Caco-2 (cell line): ENCODE measurements around the gene NCAM2. TPM values are rescaled to one million over a fixed set of nuclear protein-coding genes. Genes with fewer than 3 reads are reported as not detected.
A peak's percentile ranks its signal among the peaks of the same experiment; 100 is the strongest.

Source experiments
- BruUV-seq: library from RNA; stranded (reverse); fragments of 400-500 nt; replicated peaks from 2 replicates; lab custom pipeline; 2021; lab: Mats Ljungman, UMichigan
- CTCF ChIA-PET: fragments of 300-600 bp; sonication (Branson Sonifier 250); formaldehyde crosslinking; loops from one replicate; lab custom pipeline; 2022; ENCODE audit warnings: antibody characterized with exemption; lab: Charles Lee
- POLR2A ChIA-PET: fragments of 300-600 bp; sonication (Branson Sonifier 250); formaldehyde crosslinking; loops from one replicate; lab custom pipeline; 2022; ENCODE audit warnings: antibody characterized with exemption; lab: Charles Lee
- DNase-seq, 2 experiments: peaks; one replicate each; pipeline versions ENCODE4 v3.0.0 to v3.0.0-alpha.2; 2020 to 2022
- H3K27me3 ChIP-seq: replicated peaks from 2 replicates; pipeline ENCODE4 v1.6.0; 2011; ENCODE audit warnings: low read length; ENCODE audit not compliant: control insufficient read depth, insufficient read depth
- H3K36me3 ChIP-seq: 2 replicates; pipeline ENCODE4 v1.5.1; 2011; ENCODE audit warnings: low read length; ENCODE audit not compliant: control insufficient read depth, insufficient read depth
- H3K4me1 ChIP-seq: fragments of 250-450 bp; sonication (Bioruptor Pico); 2 replicates; pipeline ENCODE4 v1.5.1; 2020; ENCODE audit warnings: mild to moderate bottlenecking
- H3K4me3 ChIP-seq: 2 replicates; pipeline ENCODE4 v1.5.1; 2011; ENCODE audit warnings: low read depth, mild to moderate bottlenecking, control low read depth, low read length
- H3K9me3 ChIP-seq: fragments of 250-450 bp; sonication (Bioruptor Pico); 2 replicates; pipeline ENCODE4 v1.5.1; 2020; ENCODE audit warnings: mild to moderate bottlenecking, moderate library complexity
- H3K27ac Mint-ChIP-seq: one replicate; pipeline ENCODE4 v1.8.0; 2022; ENCODE audit warnings: mixed read lengths; ENCODE audit not compliant: unreplicated experiment
- H3K27me3 Mint-ChIP-seq: one replicate; pipeline ENCODE4 v1.8.0; 2022; ENCODE audit warnings: mixed read lengths; ENCODE audit not compliant: insufficient read depth, unreplicated experiment
- H3K36me3 Mint-ChIP-seq: one replicate; pipeline ENCODE4 v1.8.0; 2022; ENCODE audit warnings: mild to moderate bottlenecking, mixed read lengths; ENCODE audit not compliant: insufficient read depth, unreplicated experiment
- H3K4me1 Mint-ChIP-seq: one replicate; pipeline ENCODE4 v1.8.0; 2022; ENCODE audit warnings: low read depth, mixed read lengths; ENCODE audit not compliant: unreplicated experiment
- H3K4me3 Mint-ChIP-seq: one replicate; pipeline ENCODE4 v1.8.0; 2022; ENCODE audit warnings: mild to moderate bottlenecking, moderate library complexity, mixed read lengths; ENCODE audit not compliant: unreplicated experiment
- H3K9me3 Mint-ChIP-seq: one replicate; pipeline ENCODE4 v1.8.0; 2022; ENCODE audit warnings: mixed read lengths; ENCODE audit not compliant: unreplicated experiment
- CTCF ChIP-seq, 2 experiments: fragments of 200-600 bp in 1 of 2; IDR thresholded peaks; 1 replicate in 1 of 2; 2 replicates in 1 of 2; pipeline versions ENCODE4 v1.5.1 to v1.8.0; 2011 to 2022; ENCODE audit warnings: antibody characterized with exemption in 1 of 2, control low read depth in 1 of 2, inconsistent platforms in 1 of 2, low read depth in 1 of 2, low read length in 1 of 2, mild to moderate bottlenecking in 1 of 2, moderate library complexity in 1 of 2; ENCODE audit not compliant: insufficient read depth in 1 of 2, severe bottlenecking in 1 of 2, unreplicated experiment in 1 of 2
- intact Hi-C: fragments of 100-400 bp; cut with micrococcal nuclease; formaldehyde crosslinking; loops from one replicate; pipeline ENCODE4 v1.10.0; 2022; ENCODE audit not compliant: unreplicated experiment
- total RNA-seq: library from RNA; stranded (reverse); gene quantifications from 2 replicates; pipeline ENCODE4 v1.2.3, GENCODE V29; 2022

The NCAM2 gene
- total RNA-seq, 1 experiment from 2014 or later = not detected

- Histone ChIP-seq H3K36me3 (no peaks in the 10 kb centered on the region), H3K27me3 (no peaks in the 10 kb centered on the region), H3K9me3 (no peaks in the 10 kb centered on the region), H3K4me1 (no peaks in the 10 kb centered on the region), H3K4me3 (no peak overlapping the region)
- Mint-ChIP-seq H3K9me3 (no peaks in the 10 kb centered on the region), H3K4me3 (no peak overlapping the region), H3K27ac (no peak overlapping the region), H3K27me3 (peaks cover 3% of the 10 kb centered on the region), H3K4me1 (no peaks in the 10 kb centered on the region), H3K36me3 (no peaks in the 10 kb centered on the region)
- ChIA-PET CTCF (no interaction called here), POLR2A (no interaction called here)
- no peak for DNase-seq
- no peak for TF ChIP-seq CTCF (IDR thresholded peaks at IDR 0.05; ENCODE audit: insufficient read depth in 1 of 2, low read depth in 1 of 2, low read length in 1 of 2, severe bottlenecking in 1 of 2, unreplicated experiment in 1 of 2)
- intact Hi-C loops = no loop called here
- no TSS peak for BruUV-seq
These were observed 99.3 kb downstream of the NCAM2 start for GRCh38 chr21:21097466-21097865.

- Mint-ChIP-seq H3K9me3 (no peaks in the 10 kb centered on the region), H3K4me3 (no peak overlapping the region), H3K27me3 (peaks cover 6% of the 10 kb centered on the region), H3K4me1 (no peaks in the 10 kb centered on the region), H3K27ac (no peak overlapping the region), H3K36me3 (no peaks in the 10 kb centered on the region)
- no peaks in the 10 kb centered on the region for H3K27me3 ChIP-seq
- no peak overlapping the region for H3K4me3 ChIP-seq
- CTCF ChIA-PET = interaction anchor here (1.5 kb wide), 1 partner anchor 101 kb away, joined by 3 read pairs; no protein-coding TSS in a partner anchor
- POLR2A ChIA-PET = no interaction called here
- no peaks in the 10 kb centered on the region for H3K4me1 ChIP-seq
- H3K36me3 ChIP-seq = no peaks in the 10 kb centered on the region
- DNase-seq = peak; percentile 39 to 46
- TF ChIP-seq CTCF (IDR thresholded peaks at IDR 0.05; ENCODE audit: insufficient read depth in 1 of 2, low read depth in 1 of 2, low read length in 1 of 2, severe bottlenecking in 1 of 2, unreplicated experiment in 1 of 2) = peak; percentile 31 to 34
- H3K9me3 ChIP-seq = no peaks in the 10 kb centered on the region
- intact Hi-C loops = loop anchor here (1.0 kb wide), 1 partner anchor 103 kb away; no protein-coding TSS in a partner anchor
- BruUV-seq = no TSS peak
These were observed 103.7 kb downstream of the NCAM2 start for GRCh38 chr21:21101911-21102310.

GRCh38 chr21:21102896-21103295 is 104.7 kb downstream of the NCAM2 start:
- POLR2A ChIA-PET = no interaction called here
- DNase-seq = no peak
- H3K36me3 Mint-ChIP-seq = no peaks in the 10 kb centered on the region

More at GRCh38 chr21:21102896-21103295, 104.7 kb downstream of the NCAM2 start:
- no TSS peak for BruUV-seq
- no peak for TF ChIP-seq CTCF (IDR thresholded peaks at IDR 0.05; ENCODE audit: insufficient read depth in 1 of 2, low read depth in 1 of 2, low read length in 1 of 2, severe bottlenecking in 1 of 2, unreplicated experiment in 1 of 2)
- intact Hi-C loops = loop anchor here (1.0 kb wide), 1 partner anchor 104 kb away; no protein-coding TSS in a partner anchor
- no peak overlapping the region for H3K4me3 Mint-ChIP-seq
- H3K9me3 Mint-ChIP-seq = no peaks in the 10 kb centered on the region
- peaks cover 6% of the 10 kb centered on the region for H3K27me3 Mint-ChIP-seq
- H3K27me3 ChIP-seq = no peaks in the 10 kb centered on the region
- no peaks in the 10 kb centered on the region for H3K4me1 Mint-ChIP-seq
- H3K4me1 ChIP-seq = no peaks in the 10 kb centered on the region
- H3K36me3 ChIP-seq = no peaks in the 10 kb centered on the region
- no peaks in the 10 kb centered on the region for H3K9me3 ChIP-seq
- H3K27ac Mint-ChIP-seq = no peak overlapping the region
- H3K4me3 ChIP-seq = no peak overlapping the region
- CTCF ChIA-PET = no interaction called here
